ENCODE measurements around the gene TFPT.

The TFPT gene

DNA sequence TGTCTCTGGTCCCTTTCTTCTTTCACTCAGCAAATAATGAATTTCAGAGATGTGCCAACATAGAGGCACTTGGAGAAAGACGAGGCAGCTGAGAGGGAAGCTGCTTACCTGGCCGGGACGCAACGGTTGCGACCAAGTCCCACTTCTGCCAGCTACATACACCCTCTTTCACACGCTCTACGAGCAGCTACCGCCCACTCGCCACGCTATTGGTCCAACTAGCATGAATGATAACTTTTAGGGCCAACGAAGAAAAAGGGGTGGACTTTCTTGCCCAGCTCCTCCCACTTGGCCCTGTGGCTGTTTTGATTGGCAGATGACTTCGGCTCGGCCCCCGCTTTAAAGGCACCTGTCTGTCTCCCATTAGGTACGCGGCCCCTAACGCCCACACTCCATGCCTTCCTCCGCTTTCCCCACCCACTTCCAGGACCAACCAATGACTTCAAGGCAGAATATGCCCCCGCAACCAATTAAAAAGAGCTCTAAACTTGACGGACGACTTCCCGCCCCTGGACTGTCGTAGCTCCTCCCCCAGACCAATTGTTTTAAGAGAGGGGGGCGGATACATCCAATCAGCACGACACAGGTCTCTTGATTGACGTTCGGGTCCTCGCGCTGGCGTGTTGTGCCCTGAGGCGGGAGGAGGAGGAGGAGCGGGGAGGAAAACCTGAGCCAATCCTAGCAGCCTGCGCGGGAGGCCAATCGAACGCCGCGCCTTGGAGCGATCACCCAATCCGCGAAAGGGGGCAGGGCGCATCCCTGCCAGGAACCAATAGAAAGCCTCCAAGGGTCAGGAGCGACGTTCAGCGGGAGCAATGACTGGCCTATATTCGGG lies 21.6 kb upstream of the TFPT start:
- Histone ChIP-seq H3K36me3 (ENCODE audit: control insufficient read depth in 5 of 5, insufficient read depth in 5 of 5, low read length in 5 of 5) (peaks cover 0 to 22% (median 13%) of the 10 kb centered on the region in 5 donors), H3K4me1 (ENCODE audit: control insufficient read depth in 5 of 5, insufficient read depth in 5 of 5, low read length in 5 of 5) (peaks cover 15 to 48% (median 34%) of the 10 kb centered on the region in 5 donors)

DNA sequence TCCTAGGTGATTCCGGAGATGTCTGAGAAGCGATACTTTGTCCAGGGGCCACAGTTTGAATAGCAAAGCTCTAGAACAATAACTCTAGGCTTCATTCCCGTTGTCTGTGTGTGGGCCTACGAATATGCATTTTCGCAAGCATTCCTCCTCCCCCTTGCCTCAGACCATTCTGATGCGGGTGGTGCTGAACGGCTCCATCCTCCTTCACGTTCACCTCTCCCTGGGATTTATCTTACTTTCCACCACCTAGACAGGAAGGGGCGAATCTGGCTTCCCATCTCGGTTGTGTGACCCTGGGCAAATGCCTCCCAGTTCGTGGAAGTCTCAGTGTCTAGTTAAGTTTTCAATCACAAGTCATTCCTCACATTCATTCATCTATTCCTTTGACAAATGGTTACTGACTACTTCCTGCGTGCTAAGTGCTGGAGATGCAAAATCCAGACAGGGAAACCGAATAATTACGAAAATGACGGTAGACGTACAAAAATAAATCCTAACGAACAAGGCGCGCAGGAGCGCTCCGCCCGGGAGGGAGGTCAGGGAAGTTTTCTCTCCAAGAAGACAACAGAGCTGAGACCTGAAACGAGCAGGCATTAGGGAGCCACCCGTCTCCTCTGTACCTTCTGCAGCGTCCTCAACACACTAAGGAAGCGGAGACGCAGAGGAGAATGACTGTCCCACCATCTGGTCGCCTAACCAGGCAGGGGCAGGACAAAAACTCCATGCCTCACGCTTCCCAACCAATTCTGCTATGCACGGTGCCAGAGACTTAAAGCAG lies 20.8 kb upstream of the TFPT start:
- H3K4me3 ChIP-seq (ENCODE audit: low read depth in 1 of 5, low read length in 5 of 5): peak overlapping the region; percentile 67 to 80 (median 70)
- no peaks in the 10 kb centered on the region for H3K9me3 ChIP-seq (ENCODE audit: control insufficient read depth in 5 of 5, low read length in 5 of 5)
- peak overlapping the region; percentile 35 to 72 (median 67) for H3K9ac ChIP-seq (ENCODE audit: low read length in 5 of 5)
- peaks cover 0 to 25% (median 21%) of the 10 kb centered on the region in 5 donors for H3K36me3 ChIP-seq (ENCODE audit: control insufficient read depth in 5 of 5, insufficient read depth in 5 of 5, low read length in 5 of 5)
- peaks cover 0 to 2% (median 0%) of the 10 kb centered on the region in 5 donors for H3K27me3 ChIP-seq (ENCODE audit: control insufficient read depth in 5 of 5, insufficient read depth in 4 of 5, low read length in 5 of 5)
- peaks cover 15 to 44% (median 34%) of the 10 kb centered on the region in 5 donors for H3K4me1 ChIP-seq (ENCODE audit: control insufficient read depth in 5 of 5, insufficient read depth in 5 of 5, low read length in 5 of 5)
- no peak overlapping the region for H3K27ac ChIP-seq (ENCODE audit: low read depth, low read length)

More for the DNA sequence above, 21.6 kb upstream of the TFPT start:
- Histone ChIP-seq H3K4me3 (ENCODE audit: low read depth in 1 of 5, low read length in 5 of 5) (peak overlapping the region; percentile 70 to 80 (median 76)), H3K27ac (ENCODE audit: low read depth, low read length) (peak overlapping the region; percentile 69), H3K9me3 (ENCODE audit: control insufficient read depth in 5 of 5, low read length in 5 of 5) (no peaks in the 10 kb centered on the region), H3K27me3 (ENCODE audit: control insufficient read depth in 5 of 5, insufficient read depth in 4 of 5, low read length in 5 of 5) (peaks cover 0 to 2% (median 0%) of the 10 kb centered on the region in 5 donors), H3K9ac (ENCODE audit: low read length in 5 of 5) (peak overlapping the region in 4 of 5 donors; percentile 67 to 92 (median 76))

DNA sequence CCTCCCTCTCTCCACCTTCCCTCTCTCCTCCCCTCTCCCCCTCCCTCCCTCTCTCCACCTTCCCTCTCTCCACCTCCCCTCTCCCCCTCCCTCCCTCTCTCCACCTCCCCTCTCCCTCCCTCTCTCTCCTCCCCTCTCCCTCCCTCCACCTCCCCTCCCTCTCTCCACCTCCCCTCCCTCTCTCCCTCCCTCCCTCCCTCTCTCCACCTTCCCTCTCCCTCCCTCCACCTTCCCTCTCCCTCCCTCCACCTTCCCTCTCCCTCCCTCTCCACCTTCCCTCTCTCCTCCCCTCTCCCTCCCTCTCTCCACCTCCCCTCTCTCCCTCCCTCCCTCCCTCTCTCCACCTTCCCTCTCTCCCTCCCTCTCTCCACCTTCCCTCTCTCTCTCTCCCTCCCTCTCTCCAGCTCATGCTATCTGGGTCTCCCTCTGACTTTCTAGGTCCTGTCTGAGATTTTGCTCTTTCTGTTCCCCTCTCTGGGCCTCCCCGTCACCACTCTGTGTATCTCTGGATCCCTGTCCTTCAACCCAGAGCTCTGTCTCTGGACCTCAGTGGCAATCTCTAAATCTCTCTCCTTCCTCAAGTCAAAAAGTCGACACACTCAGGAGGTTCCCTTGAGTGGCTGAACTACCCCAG lies 18.6 kb upstream of the TFPT start:
- Histone ChIP-seq H3K27ac (ENCODE audit: low read depth, low read length) (no peak overlapping the region), H3K9me3 (ENCODE audit: control insufficient read depth in 5 of 5, low read length in 5 of 5) (no peaks in the 10 kb centered on the region)

DNA sequence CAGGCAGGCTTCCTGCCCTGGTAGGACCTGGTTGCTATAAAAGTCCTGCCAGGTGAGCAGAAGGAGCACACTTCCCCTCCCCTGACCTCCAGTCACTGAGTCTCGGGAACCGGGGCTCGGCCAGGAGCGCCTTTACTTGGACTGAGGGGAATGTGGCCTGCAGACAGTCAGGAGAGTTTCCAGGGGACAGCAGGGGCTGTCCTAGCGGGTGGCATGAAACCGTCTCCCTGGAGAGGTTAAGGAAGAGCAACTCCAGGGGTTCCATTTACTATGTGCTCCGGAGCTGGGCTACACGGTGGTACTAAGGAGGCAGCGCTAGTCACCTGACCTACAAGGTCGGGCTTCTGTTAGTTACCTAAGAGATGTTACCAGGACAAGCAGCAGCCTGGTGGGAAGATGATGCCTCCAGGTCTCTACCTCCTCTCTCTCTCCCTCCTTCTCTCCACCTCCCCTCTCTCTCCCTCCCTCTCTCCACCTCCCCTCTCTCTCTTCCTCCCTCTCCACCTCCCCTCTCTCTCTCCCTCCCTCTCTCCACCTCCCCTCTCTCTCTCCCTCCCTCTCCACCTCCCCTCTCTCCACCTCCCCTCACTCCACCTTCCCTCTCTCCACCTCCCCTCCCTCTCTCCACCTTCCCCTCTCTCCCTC lies 18.0 kb upstream of the TFPT start:
- no peak overlapping the region for H3K27ac ChIP-seq (ENCODE audit: low read depth, low read length)
- peaks cover 0 to 2% (median 0%) of the 10 kb centered on the region in 5 donors for H3K27me3 ChIP-seq (ENCODE audit: control insufficient read depth in 5 of 5, insufficient read depth in 4 of 5, low read length in 5 of 5)
- H3K4me1 ChIP-seq (ENCODE audit: control insufficient read depth in 5 of 5, insufficient read depth in 5 of 5, low read length in 5 of 5): peaks cover 9 to 17% (median 12%) of the 10 kb centered on the region in 5 donors
- no peaks in the 10 kb centered on the region for H3K9me3 ChIP-seq (ENCODE audit: control insufficient read depth in 5 of 5, low read length in 5 of 5)
- H3K4me3 ChIP-seq (ENCODE audit: low read depth in 1 of 5, low read length in 5 of 5): no peak overlapping the region
- no peak overlapping the region for H3K9ac ChIP-seq (ENCODE audit: low read length in 5 of 5)
- H3K36me3 ChIP-seq (ENCODE audit: control insufficient read depth in 5 of 5, insufficient read depth in 5 of 5, low read length in 5 of 5): peaks cover 0 to 40% (median 36%) of the 10 kb centered on the region in 5 donors

More for the DNA sequence above, 18.6 kb upstream of the TFPT start:
- peaks cover 0 to 2% (median 0%) of the 10 kb centered on the region in 5 donors for H3K27me3 ChIP-seq (ENCODE audit: control insufficient read depth in 5 of 5, insufficient read depth in 4 of 5, low read length in 5 of 5)
- no peak overlapping the region for H3K9ac ChIP-seq (ENCODE audit: low read length in 5 of 5)
- no peak overlapping the region for H3K4me3 ChIP-seq (ENCODE audit: low read depth in 1 of 5, low read length in 5 of 5)
- H3K4me1 ChIP-seq (ENCODE audit: control insufficient read depth in 5 of 5, insufficient read depth in 5 of 5, low read length in 5 of 5): peaks cover 13 to 23% (median 18%) of the 10 kb centered on the region in 5 donors
- H3K36me3 ChIP-seq (ENCODE audit: control insufficient read depth in 5 of 5, insufficient read depth in 5 of 5, low read length in 5 of 5): peaks cover 0 to 34% (median 30%) of the 10 kb centered on the region in 5 donors

DNA sequence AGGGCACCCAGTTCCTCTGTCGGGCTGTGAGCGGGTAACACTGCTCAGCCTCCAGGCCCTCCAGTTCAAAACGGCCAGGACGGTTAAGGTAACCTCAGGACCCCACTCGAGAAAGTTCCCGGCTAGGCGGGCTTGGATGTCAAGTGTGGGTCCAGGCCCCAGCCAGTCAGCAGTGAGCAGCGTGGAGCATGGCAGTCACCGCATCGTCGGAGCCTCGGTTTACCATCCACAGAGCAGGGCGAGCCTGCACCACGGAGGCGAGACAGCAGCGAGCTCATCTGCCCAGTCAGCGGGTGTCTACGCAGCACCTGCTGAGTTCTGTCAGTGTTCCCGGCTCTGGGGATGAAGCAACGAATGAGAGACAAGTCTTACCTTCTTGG lies 14.2 kb upstream of the TFPT start:
- Histone ChIP-seq H3K4me3 (ENCODE audit: low read depth in 1 of 5, low read length in 5 of 5) (no peak overlapping the region), H3K9ac (ENCODE audit: low read length in 5 of 5) (no peak overlapping the region), H3K9me3 (ENCODE audit: control insufficient read depth in 5 of 5, low read length in 5 of 5) (no peaks in the 10 kb centered on the region), H3K27me3 (ENCODE audit: control insufficient read depth in 5 of 5, insufficient read depth in 4 of 5, low read length in 5 of 5) (no peaks in the 10 kb centered on the region), H3K36me3 (ENCODE audit: control insufficient read depth in 5 of 5, insufficient read depth in 5 of 5, low read length in 5 of 5) (peaks cover 0 to 79% (median 72%) of the 10 kb centered on the region in 5 donors), H3K4me1 (ENCODE audit: control insufficient read depth in 5 of 5, insufficient read depth in 5 of 5, low read length in 5 of 5) (no peaks in the 10 kb centered on the region), H3K27ac (ENCODE audit: low read depth, low read length) (no peak overlapping the region)

DNA sequence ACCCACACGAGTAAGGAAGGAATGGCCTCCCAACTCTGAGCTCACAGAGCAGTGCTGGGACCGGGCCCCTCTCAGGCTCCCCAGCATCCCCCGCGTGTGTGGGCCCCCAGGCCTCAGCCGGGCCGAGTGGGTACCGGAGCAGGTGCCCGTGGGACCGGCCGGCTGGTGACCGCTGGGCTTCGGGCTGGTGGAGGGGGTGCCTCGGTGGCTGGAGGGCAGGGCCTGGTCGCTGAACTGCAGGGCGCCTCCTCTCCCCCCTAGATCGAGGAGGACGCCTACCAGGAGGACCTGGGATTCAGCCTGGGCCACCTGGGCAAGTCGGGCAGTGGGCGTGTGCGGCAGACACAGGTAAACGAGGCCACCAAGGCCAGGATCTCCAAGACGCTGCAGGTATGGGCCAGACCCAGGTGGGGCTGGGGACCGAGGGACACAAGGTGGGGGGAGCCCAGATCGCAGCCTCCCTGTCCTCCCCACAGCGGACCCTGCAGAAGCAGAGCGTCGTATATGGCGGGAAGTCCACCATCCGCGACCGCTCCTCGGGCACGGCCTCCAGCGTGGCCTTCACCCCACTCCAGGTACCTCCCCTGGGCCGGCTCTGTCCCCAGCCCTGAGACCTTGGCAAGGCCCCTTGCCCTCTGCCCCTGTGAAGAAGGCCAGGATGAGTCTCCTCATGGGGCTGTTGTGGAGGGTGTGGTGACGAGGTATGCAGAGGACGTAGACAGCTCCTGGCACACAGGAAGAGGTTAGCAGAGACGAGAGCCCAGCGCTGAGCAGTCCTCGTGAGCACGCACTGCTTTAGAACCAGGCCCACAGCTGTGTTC lies 13.5 kb upstream of the TFPT start:
- H3K4me1 ChIP-seq (ENCODE audit: control insufficient read depth in 5 of 5, insufficient read depth in 5 of 5, low read length in 5 of 5): no peaks in the 10 kb centered on the region
- no peaks in the 10 kb centered on the region for H3K9me3 ChIP-seq (ENCODE audit: control insufficient read depth in 5 of 5, low read length in 5 of 5)
- H3K27ac ChIP-seq (ENCODE audit: low read depth, low read length): no peak overlapping the region
- H3K4me3 ChIP-seq (ENCODE audit: low read depth in 1 of 5, low read length in 5 of 5): no peak overlapping the region
- H3K27me3 ChIP-seq (ENCODE audit: control insufficient read depth in 5 of 5, insufficient read depth in 4 of 5, low read length in 5 of 5): no peaks in the 10 kb centered on the region
- peaks cover 0 to 85% (median 78%) of the 10 kb centered on the region in 5 donors for H3K36me3 ChIP-seq (ENCODE audit: control insufficient read depth in 5 of 5, insufficient read depth in 5 of 5, low read length in 5 of 5)
- H3K9ac ChIP-seq (ENCODE audit: low read length in 5 of 5): no peak overlapping the region

DNA sequence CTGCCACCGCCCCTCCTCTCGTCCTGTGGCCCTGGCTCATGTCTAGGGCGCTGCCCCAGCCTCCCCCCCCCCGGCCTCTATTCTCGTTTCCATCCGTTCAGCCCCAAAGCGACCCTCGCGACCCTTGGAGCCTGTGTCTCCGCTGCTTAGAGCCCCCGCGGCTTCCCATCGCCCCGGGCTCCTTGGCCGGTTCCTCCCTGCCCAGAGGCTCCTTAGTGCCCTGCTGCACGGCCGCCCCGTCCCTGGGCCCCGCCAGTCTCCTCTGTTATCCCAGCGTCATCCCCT lies 12.9 kb upstream of the TFPT start:
- Histone ChIP-seq H3K9me3 (ENCODE audit: control insufficient read depth in 5 of 5, low read length in 5 of 5) (no peaks in the 10 kb centered on the region), H3K4me3 (ENCODE audit: low read depth in 1 of 5, low read length in 5 of 5) (no peak overlapping the region), H3K27me3 (ENCODE audit: control insufficient read depth in 5 of 5, insufficient read depth in 4 of 5, low read length in 5 of 5) (no peaks in the 10 kb centered on the region), H3K4me1 (ENCODE audit: control insufficient read depth in 5 of 5, insufficient read depth in 5 of 5, low read length in 5 of 5) (no peaks in the 10 kb centered on the region), H3K36me3 (ENCODE audit: control insufficient read depth in 5 of 5, insufficient read depth in 5 of 5, low read length in 5 of 5) (peaks cover 0 to 91% (median 83%) of the 10 kb centered on the region in 5 donors), H3K9ac (ENCODE audit: low read length in 5 of 5) (no peak overlapping the region), H3K27ac (ENCODE audit: low read depth, low read length) (no peak overlapping the region)

DNA sequence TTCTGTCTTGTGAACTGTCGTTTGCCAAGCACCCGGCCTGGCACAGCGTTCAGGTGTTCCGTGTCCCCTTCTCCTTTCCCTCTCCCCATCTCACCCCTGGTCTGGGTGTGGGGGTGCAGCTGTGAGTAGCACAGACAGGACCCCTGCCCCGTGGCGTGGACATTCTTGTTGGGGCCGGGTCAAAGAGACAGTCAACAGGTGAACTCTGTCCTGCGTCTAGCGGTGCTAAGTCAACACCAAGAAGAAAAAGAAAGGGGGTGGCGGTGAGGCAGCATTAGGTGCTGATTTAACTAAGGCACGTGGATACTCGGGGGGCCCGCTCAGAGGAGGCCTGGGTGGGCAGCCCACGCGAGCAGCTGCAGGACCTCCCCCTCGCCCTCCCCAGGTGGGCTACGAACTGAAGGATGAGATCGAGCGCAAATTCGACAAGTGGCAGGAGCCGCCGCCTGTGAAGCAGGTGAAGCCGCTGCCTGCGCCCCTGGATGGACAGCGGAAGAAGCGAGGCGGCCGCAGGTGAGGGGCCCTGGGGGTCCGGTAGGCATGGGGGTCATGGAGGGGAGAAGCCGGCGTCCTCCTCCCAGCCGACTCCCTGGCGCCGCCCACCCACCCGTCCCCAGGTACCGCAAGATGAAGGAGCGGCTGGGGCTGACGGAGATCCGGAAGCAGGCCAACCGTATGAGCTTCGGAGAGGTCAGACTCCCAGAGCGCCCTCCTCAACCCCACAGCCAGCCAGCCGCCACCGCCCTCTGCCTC lies 12.4 kb upstream of the TFPT start:
- Histone ChIP-seq H3K36me3 (ENCODE audit: control insufficient read depth in 5 of 5, insufficient read depth in 5 of 5, low read length in 5 of 5) (peaks cover 0 to 91% (median 84%) of the 10 kb centered on the region in 5 donors), H3K4me1 (ENCODE audit: control insufficient read depth in 5 of 5, insufficient read depth in 5 of 5, low read length in 5 of 5) (no peaks in the 10 kb centered on the region), H3K9ac (ENCODE audit: low read length in 5 of 5) (no peak overlapping the region), H3K27ac (ENCODE audit: low read depth, low read length) (no peak overlapping the region), H3K9me3 (ENCODE audit: control insufficient read depth in 5 of 5, low read length in 5 of 5) (no peaks in the 10 kb centered on the region), H3K27me3 (ENCODE audit: control insufficient read depth in 5 of 5, insufficient read depth in 4 of 5, low read length in 5 of 5) (no peaks in the 10 kb centered on the region), H3K4me3 (ENCODE audit: low read depth in 1 of 5, low read length in 5 of 5) (no peak overlapping the region)
